Gastroesophageal sphincter (tissue), 3 donors: Measurements from ENCODE around the gene MRTO4.

Experiments
- CTCF ChIP-seq, 4 experiments: fragments of 200-600 bp in 2 of 4; fragments of 450-650 bp in 2 of 4; sonication (generic) in 1 of 4; IDR thresholded peaks; one replicate each; pipeline ENCODE4 v1.5.1; 2017 to 2019; ENCODE audit warnings: antibody characterized with exemption in 4 of 4, mild to moderate bottlenecking in 2 of 4, moderate library complexity in 2 of 4
- EP300 ChIP-seq: sonication (generic); formaldehyde crosslinking; IDR thresholded peaks from one replicate; pipeline ENCODE4 v1.6.1; 2017; ENCODE audit warnings: antibody characterized with exemption, mild to moderate bottlenecking
- POLR2A ChIP-seq, 2 donors: fragments of 450-650 bp; IDR thresholded peaks; one replicate each; pipeline ENCODE4 v1.6.1; 2017; ENCODE audit warnings: antibody characterized with exemption in 2 of 2, mild to moderate bottlenecking in 2 of 2, moderate library complexity in 1 of 2
- POLR2AphosphoS5 ChIP-seq: sonication (generic); formaldehyde crosslinking; IDR thresholded peaks from one replicate; pipeline ENCODE4 v1.6.1; 2017; ENCODE audit warnings: antibody characterized with exemption

- TF ChIP-seq CTCF (IDR thresholded peaks at IDR 0.05) (no peak), EP300 (no peak), POLR2A (IDR thresholded peaks at IDR 0.05) (no peak), POLR2AphosphoS5 (no peak)
Measured at GRCh38 chr1:19300211-19300610, 48.6 kb downstream of the MRTO4 start.
